Peyer's patch (tissue), 4 donors: ENCODE results near the gene MET.

Source experiments
- POLR2A ChIP-seq, 2 donors: fragments of 450-650 bp; IDR thresholded peaks; one replicate each; pipeline ENCODE4 v1.5.1; 2017; ENCODE audit warnings: antibody characterized with exemption in 2 of 2, mild to moderate bottlenecking in 2 of 2, moderate library complexity in 2 of 2
- TF ChIP-seq, protein P1 (sequence below), 6 experiments: fragments of 450-650 bp in 4 of 6; fragments of 200-600 bp in 2 of 6; sonication (generic) in 1 of 6; IDR thresholded peaks; one replicate each; pipeline ENCODE4 v1.5.1; 2017 to 2019; ENCODE audit warnings: antibody characterized with exemption in 6 of 6, mild to moderate bottlenecking in 3 of 6, moderate library complexity in 1 of 6

DNA sequence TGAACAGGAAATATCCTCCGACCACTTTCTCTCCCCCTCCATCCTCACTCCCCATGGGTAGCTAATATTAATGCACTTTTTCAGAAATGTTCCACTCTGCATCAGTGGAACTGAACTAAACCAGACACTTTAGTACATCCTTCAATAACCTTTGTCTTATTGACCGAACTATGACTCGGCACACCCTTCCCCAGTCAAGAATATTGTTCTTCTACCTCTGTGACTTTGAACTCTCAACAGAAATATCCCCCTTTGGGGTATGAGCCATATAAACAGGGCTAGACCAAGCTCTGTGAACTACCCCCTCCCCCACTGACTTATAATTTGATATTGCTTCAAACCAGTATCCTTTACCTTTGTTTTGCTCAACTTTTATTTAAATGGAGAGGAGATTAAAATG lies 132.5 kb downstream of the MET start:
- TF ChIP-seq, protein P1, sequence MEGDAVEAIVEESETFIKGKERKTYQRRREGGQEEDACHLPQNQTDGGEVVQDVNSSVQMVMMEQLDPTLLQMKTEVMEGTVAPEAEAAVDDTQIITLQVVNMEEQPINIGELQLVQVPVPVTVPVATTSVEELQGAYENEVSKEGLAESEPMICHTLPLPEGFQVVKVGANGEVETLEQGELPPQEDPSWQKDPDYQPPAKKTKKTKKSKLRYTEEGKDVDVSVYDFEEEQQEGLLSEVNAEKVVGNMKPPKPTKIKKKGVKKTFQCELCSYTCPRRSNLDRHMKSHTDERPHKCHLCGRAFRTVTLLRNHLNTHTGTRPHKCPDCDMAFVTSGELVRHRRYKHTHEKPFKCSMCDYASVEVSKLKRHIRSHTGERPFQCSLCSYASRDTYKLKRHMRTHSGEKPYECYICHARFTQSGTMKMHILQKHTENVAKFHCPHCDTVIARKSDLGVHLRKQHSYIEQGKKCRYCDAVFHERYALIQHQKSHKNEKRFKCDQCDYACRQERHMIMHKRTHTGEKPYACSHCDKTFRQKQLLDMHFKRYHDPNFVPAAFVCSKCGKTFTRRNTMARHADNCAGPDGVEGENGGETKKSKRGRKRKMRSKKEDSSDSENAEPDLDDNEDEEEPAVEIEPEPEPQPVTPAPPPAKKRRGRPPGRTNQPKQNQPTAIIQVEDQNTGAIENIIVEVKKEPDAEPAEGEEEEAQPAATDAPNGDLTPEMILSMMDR (IDR thresholded peaks at IDR 0.05): no peak
- no peak for TF ChIP-seq POLR2A (IDR thresholded peaks at IDR 0.05)
